ENCODE measurements around the gene PXN. TPM values are rescaled to one million over a fixed set of nuclear protein-coding genes. Genes with fewer than 3 reads are reported as not detected.
A peak's percentile ranks its signal among the peaks of the same experiment; 100 is the strongest.
"Not testable (repeated sequence)": the region's sequence is repeated elsewhere in the genome, so short reads cannot be mapped to it uniquely, and the experiment has no call there.

The PXN gene
- total RNA-seq, 1 experiment from 2014 or later = 256 TPM

DNA sequence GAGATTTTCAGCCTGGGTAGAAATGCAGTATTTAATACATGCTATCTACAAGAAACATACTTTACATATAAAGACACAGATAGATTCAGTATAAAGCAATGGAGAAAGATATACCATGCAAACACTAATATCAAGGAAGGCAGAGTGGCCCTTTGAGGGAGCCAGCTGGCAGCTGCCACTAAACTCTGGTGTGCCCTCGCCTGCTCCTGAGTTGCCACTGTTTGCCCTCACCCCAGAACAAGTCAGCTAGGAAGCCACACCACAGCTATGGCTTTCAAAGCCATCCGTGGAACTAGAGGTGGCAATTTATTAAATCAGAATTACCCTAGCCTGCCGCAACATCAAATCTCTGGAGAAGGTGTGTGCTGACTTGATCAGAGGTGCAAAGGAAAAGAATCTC lies 18.3 kb downstream of the PXN start:
- no peaks in the 10 kb centered on the region for H3K27me3 Mint-ChIP-seq (ENCODE audit: insufficient read depth, unreplicated experiment)
- peak overlapping the region; percentile 73 for H3K27ac Mint-ChIP-seq (ENCODE audit: low read depth, unreplicated experiment)
- intact Hi-C loops (cut with micrococcal nuclease) = loop anchor here (1.0 kb wide), 3 partner anchors 10 to 15 kb away; no protein-coding TSS in a partner anchor
- ChIA-PET POLR2A (interaction anchor here (0.7 to 21.6 kb wide), 8 partner anchors 8 to 248 kb away, joined by 3 to 511 read pairs (median 48); partner anchors contain the start of genes PXN, RNU4-1, RNU4-2 and RPLP0), CTCF (interaction anchor here (0.7 to 24.9 kb wide), 6 partner anchors 9 to 70 kb away, joined by 4 to 336 read pairs (median 38); partner anchors contain the start of genes PXN and RPLP0)
- DNase-seq (ENCODE audit: unreplicated experiment) = no peak
- H3K9me3 Mint-ChIP-seq (ENCODE audit: unreplicated experiment) = no peaks in the 10 kb centered on the region
- H3K4me3 Mint-ChIP-seq (ENCODE audit: unreplicated experiment) = peak overlapping the region; percentile 58
- no TSS peak for BruUV-seq (replicated peaks)
- H3K36me3 Mint-ChIP-seq (ENCODE audit: insufficient read depth, unreplicated experiment) = peaks cover 26% of the 10 kb centered on the region
- TF ChIP-seq, protein P1, sequence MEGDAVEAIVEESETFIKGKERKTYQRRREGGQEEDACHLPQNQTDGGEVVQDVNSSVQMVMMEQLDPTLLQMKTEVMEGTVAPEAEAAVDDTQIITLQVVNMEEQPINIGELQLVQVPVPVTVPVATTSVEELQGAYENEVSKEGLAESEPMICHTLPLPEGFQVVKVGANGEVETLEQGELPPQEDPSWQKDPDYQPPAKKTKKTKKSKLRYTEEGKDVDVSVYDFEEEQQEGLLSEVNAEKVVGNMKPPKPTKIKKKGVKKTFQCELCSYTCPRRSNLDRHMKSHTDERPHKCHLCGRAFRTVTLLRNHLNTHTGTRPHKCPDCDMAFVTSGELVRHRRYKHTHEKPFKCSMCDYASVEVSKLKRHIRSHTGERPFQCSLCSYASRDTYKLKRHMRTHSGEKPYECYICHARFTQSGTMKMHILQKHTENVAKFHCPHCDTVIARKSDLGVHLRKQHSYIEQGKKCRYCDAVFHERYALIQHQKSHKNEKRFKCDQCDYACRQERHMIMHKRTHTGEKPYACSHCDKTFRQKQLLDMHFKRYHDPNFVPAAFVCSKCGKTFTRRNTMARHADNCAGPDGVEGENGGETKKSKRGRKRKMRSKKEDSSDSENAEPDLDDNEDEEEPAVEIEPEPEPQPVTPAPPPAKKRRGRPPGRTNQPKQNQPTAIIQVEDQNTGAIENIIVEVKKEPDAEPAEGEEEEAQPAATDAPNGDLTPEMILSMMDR (IDR thresholded peaks at IDR 0.05; ENCODE audit: unreplicated experiment) = no peak
- H3K4me1 Mint-ChIP-seq (ENCODE audit: insufficient read depth, unreplicated experiment) = peaks cover 51% of the 10 kb centered on the region

DNA sequence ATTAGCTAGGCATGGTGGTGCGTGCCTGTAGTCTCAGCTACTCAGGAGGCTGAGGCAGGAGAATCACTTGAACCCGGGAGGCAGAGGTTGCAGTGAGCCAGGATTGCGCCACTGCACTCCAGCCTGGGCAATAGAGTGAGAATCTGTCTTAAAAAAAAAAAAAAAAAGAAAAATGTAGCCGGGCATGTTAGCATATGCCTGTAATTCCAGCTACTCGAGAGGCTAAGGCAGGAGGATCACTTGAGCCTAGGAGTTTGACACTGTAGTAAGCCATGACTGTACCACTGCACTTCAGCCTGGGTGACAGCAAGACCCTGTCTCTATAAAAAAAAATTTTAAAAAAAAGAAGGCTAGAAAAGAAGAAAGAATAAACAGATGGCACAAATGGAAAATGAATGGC lies 18.8 kb downstream of the PXN start:
- BruUV-seq (replicated peaks); H3K27ac Mint-ChIP-seq (ENCODE audit: low read depth, unreplicated experiment); H3K4me3 Mint-ChIP-seq (ENCODE audit: unreplicated experiment); DNase-seq (ENCODE audit: unreplicated experiment); H3K9me3 Mint-ChIP-seq (ENCODE audit: unreplicated experiment); H3K27me3 Mint-ChIP-seq (ENCODE audit: insufficient read depth, unreplicated experiment): not testable (repeated sequence)
- intact Hi-C loops (cut with micrococcal nuclease) = loop anchor here (1.0 kb wide), 3 partner anchors 9 to 16 kb away; no protein-coding TSS in a partner anchor
- POLR2A ChIA-PET = interaction anchor here (0.7 to 21.6 kb wide), 7 partner anchors 7 to 248 kb away, joined by 3 to 511 read pairs (median 73); partner anchors contain the start of genes PXN, RNU4-1, RNU4-2 and RPLP0
- Mint-ChIP-seq H3K4me1 (ENCODE audit: insufficient read depth, unreplicated experiment) (peaks cover 49% of the 10 kb centered on the region), H3K36me3 (ENCODE audit: insufficient read depth, unreplicated experiment) (peaks cover 30% of the 10 kb centered on the region)
- CTCF ChIA-PET = interaction anchor here (1.1 to 24.9 kb wide), 5 partner anchors 9 to 18 kb away, joined by 5 to 336 read pairs (median 49); partner anchors contain the start of gene PXN

DNA sequence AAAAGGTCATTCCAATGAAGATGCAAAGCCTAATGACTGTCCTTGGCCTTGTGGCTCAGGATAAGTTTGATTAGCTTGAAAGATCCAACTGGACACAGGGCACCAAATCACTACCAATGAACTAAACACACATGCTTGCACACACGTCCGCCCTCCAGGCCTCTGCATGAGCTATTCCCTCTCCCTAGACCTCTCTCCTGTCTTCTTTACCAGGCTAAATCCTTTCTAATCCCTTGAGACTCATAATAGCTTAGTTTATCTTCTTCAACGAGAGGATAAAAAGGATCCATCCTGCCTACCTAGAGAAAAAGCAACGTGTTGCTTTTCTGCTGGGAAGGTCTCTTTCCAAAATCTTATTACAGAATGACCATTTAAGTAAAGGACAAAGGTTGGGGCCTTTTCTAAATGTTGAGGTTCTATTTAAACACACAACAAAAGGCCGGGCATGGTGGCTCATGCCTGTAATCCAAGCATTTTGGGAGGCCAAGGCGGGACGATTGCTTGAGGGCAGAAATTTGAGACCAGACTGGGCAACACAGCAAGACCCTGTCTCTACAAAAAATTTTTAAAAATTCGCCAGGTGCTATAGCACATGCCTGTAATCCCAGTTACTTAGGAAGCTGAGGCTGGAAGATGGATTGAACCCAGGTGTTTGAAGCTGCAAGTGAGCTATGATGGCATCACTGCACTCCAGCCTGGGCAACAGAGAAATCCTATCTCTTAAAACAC lies 22.4 kb downstream of the PXN start:
- no peaks in the 10 kb centered on the region for H3K27me3 Mint-ChIP-seq (ENCODE audit: insufficient read depth, unreplicated experiment)
- peak overlapping the region; percentile 87 for H3K27ac Mint-ChIP-seq (ENCODE audit: low read depth, unreplicated experiment)
- intact Hi-C loops (cut with micrococcal nuclease) = no loop called here
- ChIA-PET CTCF (interaction anchor here (0.9 to 24.9 kb wide), 6 partner anchors 14 to 39 kb away, joined by 3 to 336 read pairs (median 4); partner anchors contain the start of gene PXN), POLR2A (interaction anchor here (1.0 to 10.7 kb wide), 4 partner anchors 8 to 42 kb away, joined by 7 to 511 read pairs (median 44); partner anchors contain the start of genes PXN and RPLP0)
- TF ChIP-seq, protein P1 (IDR thresholded peaks at IDR 0.05; ENCODE audit: unreplicated experiment) = no peak
- H3K36me3 Mint-ChIP-seq (ENCODE audit: insufficient read depth, unreplicated experiment) = peaks cover 27% of the 10 kb centered on the region
- no peak for DNase-seq (ENCODE audit: unreplicated experiment)
- H3K4me1 Mint-ChIP-seq (ENCODE audit: insufficient read depth, unreplicated experiment) = peaks cover 36% of the 10 kb centered on the region
- no peaks in the 10 kb centered on the region for H3K9me3 Mint-ChIP-seq (ENCODE audit: unreplicated experiment)
- BruUV-seq (replicated peaks) = no TSS peak
- H3K4me3 Mint-ChIP-seq (ENCODE audit: unreplicated experiment) = no peak overlapping the region

DNA sequence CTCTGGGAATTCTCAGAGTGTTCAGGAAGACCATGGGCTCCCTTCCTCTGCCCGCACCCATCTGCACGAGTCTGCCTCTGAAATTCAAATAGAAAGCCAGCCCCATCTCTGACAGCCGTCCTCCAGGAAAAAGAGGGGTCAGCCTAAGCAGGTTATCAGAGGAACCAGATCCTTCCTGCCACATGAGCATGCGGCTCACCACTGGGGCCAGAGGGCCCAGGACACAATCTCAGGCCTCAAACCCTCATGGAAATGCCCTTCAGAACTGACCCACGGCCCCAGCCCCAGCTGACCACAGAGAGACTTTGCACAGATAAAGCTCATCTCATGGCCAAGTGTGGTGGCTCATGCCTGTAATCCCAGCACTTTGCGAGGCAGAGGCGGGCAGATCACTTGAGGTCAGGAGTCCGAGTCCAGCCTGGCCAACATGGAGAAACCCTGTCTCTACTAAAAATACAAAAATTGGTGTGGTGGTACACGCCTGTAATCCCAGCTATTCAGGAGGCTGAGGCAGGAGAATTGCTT lies 23.2 kb downstream of the PXN start:
- no peak for DNase-seq (ENCODE audit: unreplicated experiment)
- peaks cover 36% of the 10 kb centered on the region for H3K4me1 Mint-ChIP-seq (ENCODE audit: insufficient read depth, unreplicated experiment)
- H3K27me3 Mint-ChIP-seq (ENCODE audit: insufficient read depth, unreplicated experiment) = no peaks in the 10 kb centered on the region
- TF ChIP-seq, protein P1 (IDR thresholded peaks at IDR 0.05; ENCODE audit: unreplicated experiment) = no peak
- H3K36me3 Mint-ChIP-seq (ENCODE audit: insufficient read depth, unreplicated experiment) = peaks cover 27% of the 10 kb centered on the region
- BruUV-seq (replicated peaks) = no TSS peak
- no peak overlapping the region for H3K4me3 Mint-ChIP-seq (ENCODE audit: unreplicated experiment)
- ChIA-PET POLR2A (interaction anchor here (6.5 to 10.7 kb wide), 2 partner anchors 12 to 14 kb away, joined by 80 to 511 read pairs; partner anchors contain the start of gene PXN), CTCF (interaction anchor here (0.9 to 24.9 kb wide), 4 partner anchors 13 to 23 kb away, joined by 3 to 336 read pairs (median 4); partner anchors contain the start of gene PXN)
- intact Hi-C loops (cut with micrococcal nuclease) = no loop called here
- no peaks in the 10 kb centered on the region for H3K9me3 Mint-ChIP-seq (ENCODE audit: unreplicated experiment)
- peak overlapping the region; percentile 87 for H3K27ac Mint-ChIP-seq (ENCODE audit: low read depth, unreplicated experiment)

Data from MCF 10A (cell line).